Gastrocnemius medialis (tissue), 4 donors: ENCODE results near the gene PINK1. TPM values are rescaled to one million over a fixed set of nuclear protein-coding genes. Genes with fewer than 3 reads are reported as not detected.

ENCODE experiments used
- ATAC-seq, 2 donors: fragments of 150-250 bp; one replicate each; pipeline ENCODE4 v1.9.1; 2016
- DNase-seq, 2 donors: peaks; one replicate each; pipeline ENCODE4 v3.0.0-alpha.2; 2019
- H3K27ac ChIP-seq, 4 donors: fragments of 200-600 bp; sonication (generic); 1 replicate in 1 of 4; 2 replicates in 3 of 4; pipeline ENCODE4 v1.5.1; 2016 to 2018; ENCODE audit warnings: mild to moderate bottlenecking in 2 of 4, moderate library complexity in 1 of 4
- H3K27me3 ChIP-seq, 3 donors: fragments of 200-600 bp; sonication (generic) in 2 of 3; 1 replicate in 1 of 3; 2 replicates in 2 of 3; pipeline versions ENCODE4 v1.5.1 to v1.6.0; 2016 to 2019; ENCODE audit warnings: mild to moderate bottlenecking in 1 of 3, moderate library complexity in 1 of 3
- H3K36me3 ChIP-seq, 2 donors: fragments of 200-600 bp; sonication (generic) in 1 of 2; one replicate each; pipeline ENCODE4 v1.5.1; 2017 to 2018
- H3K4me1 ChIP-seq, 2 donors: fragments of 200-600 bp; sonication (generic) in 1 of 2; one replicate each; pipeline ENCODE4 v1.5.1; 2016 to 2017; ENCODE audit warnings: mild to moderate bottlenecking in 2 of 2
- H3K4me3 ChIP-seq, 4 donors: fragments of 200-600 bp; sonication (generic) in 3 of 4; 1 replicate in 1 of 4; 2 replicates in 3 of 4; pipeline ENCODE4 v1.5.1; 2016 to 2019; ENCODE audit warnings: mild to moderate bottlenecking in 2 of 4
- H3K9me3 ChIP-seq, 3 donors: fragments of 200-600 bp; sonication (generic) in 2 of 3; 1 replicate in 1 of 3; 2 replicates in 2 of 3; pipeline ENCODE4 v1.5.1; 2016 to 2019
- POLR2A ChIP-seq, 2 donors: fragments of 450-650 bp; IDR thresholded peaks; one replicate each; pipeline ENCODE4 v1.6.1; 2017; ENCODE audit warnings: antibody characterized with exemption in 2 of 2, mild to moderate bottlenecking in 2 of 2, moderate library complexity in 2 of 2
- in situ Hi-C, 4 donors: fragments of 200-750 bp; cut with MboI; loops; one replicate each; pipeline versions ENCODE4 v1.15.0 to v1.8.0; 2017; ENCODE audit warnings: low sequenced_read_pairs in 4 of 4
- intact Hi-C: fragments of 100-400 bp; cut with DNase I; formaldehyde crosslinking; loops from one replicate; pipeline ENCODE4 v1.15.1; 2023; ENCODE audit warnings: low total_unique reads
- total RNA-seq, 4 donors: library from RNA; depleted of rRNA; stranded (reverse); fragments of >200 nt; gene quantifications; one replicate each; pipeline versions ENCODE4 v1.1.0 to v1.2.3, GENCODE V29; 2016
- TF ChIP-seq, protein P1 (sequence below), 5 experiments: fragments of 450-650 bp in 3 of 5; fragments of 200-600 bp in 2 of 5; sonication (generic) in 2 of 5; IDR thresholded peaks in 4 of 5; conservative IDR thresholded peaks in 1 of 5; 1 replicate in 4 of 5; 2 replicates in 1 of 5; pipeline ENCODE4 v1.5.1; 2016 to 2019; ENCODE audit warnings: antibody characterized with exemption in 5 of 5, mild to moderate bottlenecking in 3 of 5, moderate library complexity in 3 of 5

PINK1 gene
- total RNA-seq, 4 donors from 2014 or later, result 376 to 478 (median 414) TPM

- DNase-seq (no peak), ATAC-seq (no peak)
- intact Hi-C loops (no loop called here), in situ Hi-C loops (loop anchor here in 1 of 4 donors (25.0 kb wide), 1 partner anchor 678 kb away; no protein-coding TSS in a partner anchor)
- Histone ChIP-seq H3K27me3 (no peaks in the 10 kb centered on the region), H3K9me3 (no peaks in the 10 kb centered on the region), H3K27ac (peak overlapping the region; percentile 69 to 84 (median 82)), H3K4me3 (peak overlapping the region; percentile 33 to 52 (median 46)), H3K36me3 (no peaks in the 10 kb centered on the region), H3K4me1 (peaks cover 6 to 10% of the 10 kb centered on the region in 2 donors)
- no peak for TF ChIP-seq POLR2A (IDR thresholded peaks at IDR 0.05)
- TF ChIP-seq, protein P1, sequence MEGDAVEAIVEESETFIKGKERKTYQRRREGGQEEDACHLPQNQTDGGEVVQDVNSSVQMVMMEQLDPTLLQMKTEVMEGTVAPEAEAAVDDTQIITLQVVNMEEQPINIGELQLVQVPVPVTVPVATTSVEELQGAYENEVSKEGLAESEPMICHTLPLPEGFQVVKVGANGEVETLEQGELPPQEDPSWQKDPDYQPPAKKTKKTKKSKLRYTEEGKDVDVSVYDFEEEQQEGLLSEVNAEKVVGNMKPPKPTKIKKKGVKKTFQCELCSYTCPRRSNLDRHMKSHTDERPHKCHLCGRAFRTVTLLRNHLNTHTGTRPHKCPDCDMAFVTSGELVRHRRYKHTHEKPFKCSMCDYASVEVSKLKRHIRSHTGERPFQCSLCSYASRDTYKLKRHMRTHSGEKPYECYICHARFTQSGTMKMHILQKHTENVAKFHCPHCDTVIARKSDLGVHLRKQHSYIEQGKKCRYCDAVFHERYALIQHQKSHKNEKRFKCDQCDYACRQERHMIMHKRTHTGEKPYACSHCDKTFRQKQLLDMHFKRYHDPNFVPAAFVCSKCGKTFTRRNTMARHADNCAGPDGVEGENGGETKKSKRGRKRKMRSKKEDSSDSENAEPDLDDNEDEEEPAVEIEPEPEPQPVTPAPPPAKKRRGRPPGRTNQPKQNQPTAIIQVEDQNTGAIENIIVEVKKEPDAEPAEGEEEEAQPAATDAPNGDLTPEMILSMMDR (IDR thresholded peaks at IDR 0.05 in 4 of 5, conservative IDR thresholded peaks at IDR 0.05 in 1 of 5), result no peak
Observed at GRCh38 chr1:20684050-20684620, 50.9 kb downstream of the PINK1 start.

DNA sequence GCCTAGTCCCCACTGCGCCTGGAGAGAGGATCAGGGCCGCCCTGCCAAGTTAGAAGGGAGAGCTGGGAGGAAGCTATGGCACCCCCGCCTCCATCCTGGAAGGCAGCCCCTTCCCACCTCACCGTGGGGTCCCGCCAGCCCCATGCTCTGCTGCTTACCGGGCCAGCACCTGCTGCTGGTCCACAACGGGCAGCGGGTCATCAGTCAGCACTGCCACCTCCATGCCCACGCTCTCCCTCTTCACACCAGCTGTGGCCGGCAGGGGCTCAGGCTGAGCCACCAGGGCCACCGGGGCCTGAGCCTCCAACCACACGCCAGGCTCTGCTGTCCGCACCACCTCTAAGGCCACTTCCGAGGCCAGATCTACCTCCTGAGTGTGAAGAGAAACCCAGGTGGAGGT, 51.4 kb downstream of the PINK1 start:
- H3K36me3 ChIP-seq, result no peaks in the 10 kb centered on the region
- H3K9me3 ChIP-seq, result no peaks in the 10 kb centered on the region
- ATAC-seq, result peak in 1 of 2 donors; percentile 9
- TF ChIP-seq POLR2A (IDR thresholded peaks at IDR 0.05), result no peak
- TF ChIP-seq, protein P1 (IDR thresholded peaks at IDR 0.05 in 4 of 5, conservative IDR thresholded peaks at IDR 0.05 in 1 of 5), result no peak
- no peak for DNase-seq
- intact Hi-C loops (no loop called here), in situ Hi-C loops (loop anchor here in 1 of 4 donors (25.0 kb wide), 1 partner anchor 678 kb away; no protein-coding TSS in a partner anchor)
- peak overlapping the region; percentile 33 to 52 (median 46) for H3K4me3 ChIP-seq
- H3K27me3 ChIP-seq, result no peaks in the 10 kb centered on the region
- peak overlapping the region; percentile 69 to 84 (median 82) for H3K27ac ChIP-seq
- H3K4me1 ChIP-seq, result peaks cover 6 to 10% of the 10 kb centered on the region in 2 donors

GRCh38 chr1:20685099-20685662, 51.9 kb downstream of the PINK1 start:
- intact Hi-C loops, result no loop called here

GRCh38 chr1:20685741-20686140, 52.5 kb downstream of the PINK1 start:
- intact Hi-C loops, result no loop called here
- Histone ChIP-seq H3K9me3 (no peaks in the 10 kb centered on the region), H3K27me3 (no peaks in the 10 kb centered on the region), H3K4me1 (peaks cover 6 to 10% of the 10 kb centered on the region in 2 donors), H3K4me3 (peak overlapping the region in 1 of 4 donors; percentile 48), H3K27ac (peak overlapping the region; percentile 69 to 84 (median 82)), H3K36me3 (no peaks in the 10 kb centered on the region)
- TF ChIP-seq, protein P1 (IDR thresholded peaks at IDR 0.05 in 4 of 5, conservative IDR thresholded peaks at IDR 0.05 in 1 of 5), result no peak
- no peak for TF ChIP-seq POLR2A (IDR thresholded peaks at IDR 0.05)
- DNase-seq (no peak), ATAC-seq (no peak)
- in situ Hi-C loops, result loop anchor here in 1 of 4 donors (25.0 kb wide), 1 partner anchor 677 kb away; no protein-coding TSS in a partner anchor

More at GRCh38 chr1:20685099-20685662, 51.9 kb downstream of the PINK1 start:
- Histone ChIP-seq H3K27me3 (no peaks in the 10 kb centered on the region), H3K36me3 (no peaks in the 10 kb centered on the region), H3K9me3 (no peaks in the 10 kb centered on the region), H3K27ac (peak overlapping the region; percentile 69 to 84 (median 82)), H3K4me1 (peaks cover 6 to 10% of the 10 kb centered on the region in 2 donors), H3K4me3 (peak overlapping the region; percentile 33 to 52 (median 46))
- in situ Hi-C loops, result loop anchor here in 1 of 4 donors (25.0 kb wide), 1 partner anchor 677 kb away; no protein-coding TSS in a partner anchor
- TF ChIP-seq, protein P1 (IDR thresholded peaks at IDR 0.05 in 4 of 5, conservative IDR thresholded peaks at IDR 0.05 in 1 of 5), result no peak
- TF ChIP-seq POLR2A (IDR thresholded peaks at IDR 0.05), result peak in 1 of 2 donors; percentile 57
- DNase-seq (peak; percentile 22 to 35), ATAC-seq (peak; percentile 73 to 78)
